ENCODE results near the gene PIGB.
"Not testable (repeated sequence)": the region's sequence is repeated elsewhere in the genome, so short reads cannot be mapped to it uniquely, and the experiment has no call there.

Gene PIGB

GRCh38 chr15:55302801-55303200 is 16.2 kb upstream of the PIGB start:
- DNase-seq, result not testable (repeated sequence)

- no peak for DNase-seq
These were observed 665 bp downstream of the PIGB start for GRCh38 chr15:55319537-55320237.

GRCh38 chr15:55320238-55320550 is 1.2 kb downstream of the PIGB start:
- DNase-seq, result no peak

DNA sequence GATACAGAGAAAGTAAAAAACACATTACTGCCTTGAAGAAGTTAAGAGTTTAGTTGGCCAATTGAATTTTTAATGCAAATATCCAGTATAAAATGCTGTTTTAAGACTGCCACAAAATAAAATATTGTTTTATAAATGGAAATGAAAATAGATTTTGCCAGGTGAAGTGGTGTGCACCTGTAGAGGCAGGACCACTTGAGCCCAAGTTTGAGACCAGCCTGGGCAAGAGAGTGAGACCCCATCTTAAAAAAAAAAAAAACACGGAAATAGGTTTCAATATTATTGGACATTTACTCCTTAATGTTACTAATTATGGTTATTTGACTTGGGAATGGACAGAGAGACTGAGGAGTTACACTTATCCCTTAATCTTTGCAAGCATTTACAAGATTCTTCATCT is 1.9 kb downstream of the PIGB start:
- DNase-seq, result no peak

- DNase-seq, result no peak
These were observed 3.4 kb downstream of the PIGB start for GRCh38 chr15:55322467-55322866.

DNA sequence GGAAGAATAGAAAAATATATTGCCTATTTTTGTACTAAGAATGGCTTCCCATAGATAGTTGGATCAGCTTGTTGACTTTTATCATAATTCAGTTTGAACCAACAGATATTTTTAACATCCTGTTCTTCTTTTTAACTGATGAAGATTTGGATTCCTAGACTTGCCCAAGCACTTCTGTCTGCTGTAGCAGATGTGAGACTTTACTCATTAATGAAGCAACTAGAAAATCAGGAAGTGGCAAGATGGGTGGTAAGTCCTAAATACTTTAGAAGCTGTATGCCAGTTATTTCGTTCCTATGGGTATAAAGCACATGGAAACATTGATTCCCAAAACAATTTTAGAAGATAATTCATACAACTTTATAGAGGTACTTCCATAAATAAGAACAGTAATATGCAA is 8.4 kb downstream of the PIGB start:
- no peak for DNase-seq

- DNase-seq, result no peak
These were observed 15.3 kb downstream of the PIGB start for GRCh38 chr15:55334371-55334770.

- DNase-seq, result no peak
These were observed 16.0 kb downstream of the PIGB start for GRCh38 chr15:55334997-55335396.

- no peak for DNase-seq
These were observed 18.1 kb downstream of the PIGB start for GRCh38 chr15:55337160-55337559.

DNA sequence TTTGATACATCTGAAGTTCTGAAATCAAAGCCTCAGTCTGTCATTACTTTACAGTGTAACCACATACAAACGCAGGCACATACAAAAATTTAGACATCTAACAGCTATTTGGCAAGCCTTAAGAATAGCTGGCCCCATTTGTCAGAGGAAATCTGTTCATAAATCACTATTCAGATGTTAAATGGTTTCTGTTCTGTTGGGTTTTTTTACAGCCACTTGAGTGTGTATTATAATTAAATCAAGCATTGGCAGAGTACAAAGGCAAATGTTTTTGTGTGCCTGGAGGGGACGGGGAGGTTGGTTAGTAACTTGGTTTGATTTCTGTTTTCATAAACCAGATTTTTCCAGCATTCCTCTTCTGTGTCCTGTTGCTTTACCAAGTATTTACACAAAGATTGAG is 24.1 kb downstream of the PIGB start:
- no peak for DNase-seq

GRCh38 chr15:55344206-55344605 is 25.2 kb downstream of the PIGB start:
- DNase-seq, result no peak

DNA sequence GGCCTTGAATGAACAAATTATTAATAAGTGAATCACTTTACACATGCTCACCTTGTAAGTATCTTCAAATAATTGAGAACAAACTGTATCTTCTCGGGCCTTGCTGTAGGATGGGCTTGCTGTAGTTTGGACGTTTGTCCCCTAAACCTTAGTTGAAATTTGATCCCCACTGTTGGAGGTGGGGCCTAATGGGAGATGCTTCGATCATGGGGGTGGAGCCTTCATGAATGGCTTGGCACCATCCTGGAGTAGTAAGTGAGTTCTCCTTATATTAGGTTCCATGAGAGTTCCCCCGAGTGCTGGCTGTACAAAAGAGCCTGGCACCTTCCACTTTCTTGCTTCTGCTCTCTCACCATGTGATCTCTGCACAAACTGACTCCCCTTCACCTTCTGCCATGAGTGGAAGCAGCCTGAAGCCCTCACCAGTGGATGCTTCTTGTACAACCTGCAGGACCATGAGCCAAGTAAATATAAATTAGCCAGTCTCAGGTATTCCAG is 29.3 kb downstream of the PIGB start:
- no peak for DNase-seq

GRCh38 chr15:55349282-55349681 is 30.3 kb downstream of the PIGB start:
- no peak for DNase-seq

- no peak for DNase-seq
These were observed 34.0 kb downstream of the PIGB start for GRCh38 chr15:55353025-55353424.

DNA sequence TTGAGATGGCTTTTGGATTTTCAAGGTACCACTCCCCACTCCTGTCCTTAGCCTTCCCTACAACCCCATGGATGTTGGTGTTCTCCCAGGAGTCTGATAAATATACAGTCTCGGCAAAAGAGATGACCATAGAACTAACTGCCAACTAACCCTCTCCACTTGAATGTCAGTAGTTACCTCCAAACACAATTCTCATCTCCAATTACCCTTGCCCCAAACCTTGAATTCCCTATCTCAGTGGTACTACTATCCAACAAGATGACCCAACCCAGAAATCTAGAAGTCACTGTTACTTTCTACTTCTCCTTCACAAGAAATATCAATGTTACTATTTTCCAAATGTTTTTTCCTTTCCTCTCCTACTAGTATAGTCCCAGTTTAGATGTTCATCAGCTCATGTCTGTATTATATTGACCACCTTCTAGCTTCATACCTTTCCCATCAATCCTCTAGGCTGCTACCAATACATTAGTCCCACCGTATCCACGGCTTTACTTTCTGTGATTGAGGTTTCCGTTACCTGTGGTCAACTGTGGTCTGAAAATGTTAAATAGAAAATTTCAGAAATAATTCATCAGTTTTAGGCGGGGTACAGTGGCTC is 38.1 kb downstream of the PIGB start:
- DNase-seq, result no peak

- DNase-seq, result no peak
These were observed 38.8 kb downstream of the PIGB start for GRCh38 chr15:55357774-55358173.

DNA sequence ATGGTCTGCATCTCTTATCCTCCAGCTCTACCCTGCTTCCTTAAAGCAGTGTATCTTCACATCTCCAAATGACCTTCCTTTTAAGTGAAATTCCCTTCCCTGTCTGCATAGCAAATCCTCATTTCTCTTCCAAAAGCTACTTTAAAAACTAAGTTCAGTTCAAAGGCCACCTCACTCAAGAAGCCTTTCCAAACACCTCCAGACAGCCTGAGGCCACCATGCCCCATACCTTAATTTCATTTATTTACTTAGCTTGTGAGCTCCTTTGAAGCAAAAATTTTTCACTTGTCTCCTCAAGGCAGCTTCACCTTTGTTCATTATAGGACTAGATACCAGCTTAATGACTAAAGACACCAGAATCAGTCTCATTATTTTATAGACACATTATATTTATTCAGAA is 39.4 kb downstream of the PIGB start:
- no peak for DNase-seq

DNA sequence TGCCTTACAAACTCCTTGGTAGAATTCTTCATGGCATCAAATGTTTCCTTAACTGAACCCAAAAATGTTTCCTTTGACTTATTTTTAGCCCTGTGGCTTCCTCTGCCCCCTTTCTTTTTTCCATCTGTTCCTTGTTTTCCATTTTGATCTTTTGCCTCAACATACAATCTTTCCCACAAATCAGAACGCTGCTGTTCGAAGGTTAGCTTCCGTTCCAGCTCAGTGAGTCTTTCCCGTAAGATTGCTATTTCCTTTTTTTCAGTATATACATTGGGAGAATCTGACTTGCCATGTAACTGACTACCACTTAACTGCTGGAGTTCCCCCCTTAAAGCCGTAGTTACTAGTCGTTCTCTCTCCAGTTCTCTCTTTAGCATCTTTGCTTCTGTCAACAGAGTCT is 41.2 kb downstream of the PIGB start:
- no peak for DNase-seq

DNA sequence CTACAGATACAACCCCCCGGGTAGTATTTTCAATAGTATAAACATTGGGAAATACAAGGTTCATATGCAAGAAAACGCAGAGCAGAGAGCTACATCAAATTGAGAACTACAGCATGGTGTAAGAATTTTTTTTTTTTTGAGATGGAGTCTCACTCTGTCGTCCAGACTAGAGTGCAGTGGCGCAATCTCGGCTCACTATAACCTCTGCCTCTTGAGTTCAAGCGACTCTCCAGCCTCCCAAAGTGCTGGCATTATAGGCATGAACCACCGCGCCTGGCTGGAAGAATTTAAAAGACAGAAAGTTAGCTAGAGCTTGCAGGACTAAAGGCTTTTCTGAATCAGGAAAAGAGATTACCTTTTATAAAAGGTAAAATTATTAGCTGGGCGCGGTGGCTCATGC is 42.0 kb downstream of the PIGB start:
- no peak for DNase-seq

DNA sequence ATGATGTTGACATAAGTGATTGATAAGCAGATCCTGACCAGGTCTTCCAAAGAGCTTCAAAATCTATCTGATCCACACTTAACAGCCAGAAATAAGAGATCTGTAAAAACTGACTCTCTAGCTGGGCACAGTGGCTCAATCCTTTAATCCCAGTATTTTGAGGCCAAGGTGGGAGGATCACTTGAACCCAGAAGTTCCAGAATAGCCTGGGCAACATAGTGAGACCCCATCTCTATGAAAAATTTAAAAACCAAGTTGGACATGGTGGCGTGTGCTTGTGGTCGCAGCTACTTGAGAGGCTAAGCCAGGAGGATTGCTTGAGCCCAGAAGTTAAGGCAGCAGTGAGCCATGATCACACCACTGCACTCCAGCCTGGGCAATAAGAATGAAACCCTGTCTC is 43.6 kb downstream of the PIGB start:
- DNase-seq, result no peak

DNA sequence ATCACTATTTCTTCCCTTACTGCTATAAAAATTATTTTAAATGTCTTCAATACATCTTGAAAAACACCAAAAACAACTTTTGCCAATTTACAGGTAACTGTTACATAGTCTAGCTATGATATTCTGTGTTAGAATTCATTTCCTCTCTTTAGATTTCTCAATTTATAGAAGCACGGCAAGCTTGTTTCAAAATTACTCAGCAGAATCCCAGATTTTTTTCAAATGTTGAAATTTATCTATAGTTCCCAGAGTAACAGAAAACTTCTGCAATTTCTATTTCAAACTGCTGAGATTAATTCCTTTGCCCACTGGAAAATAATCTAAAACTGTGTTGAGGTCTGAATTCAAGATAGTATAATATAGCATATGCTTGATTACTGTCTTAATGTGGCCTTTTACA is 48.0 kb downstream of the PIGB start:
- no peak for DNase-seq

DNA sequence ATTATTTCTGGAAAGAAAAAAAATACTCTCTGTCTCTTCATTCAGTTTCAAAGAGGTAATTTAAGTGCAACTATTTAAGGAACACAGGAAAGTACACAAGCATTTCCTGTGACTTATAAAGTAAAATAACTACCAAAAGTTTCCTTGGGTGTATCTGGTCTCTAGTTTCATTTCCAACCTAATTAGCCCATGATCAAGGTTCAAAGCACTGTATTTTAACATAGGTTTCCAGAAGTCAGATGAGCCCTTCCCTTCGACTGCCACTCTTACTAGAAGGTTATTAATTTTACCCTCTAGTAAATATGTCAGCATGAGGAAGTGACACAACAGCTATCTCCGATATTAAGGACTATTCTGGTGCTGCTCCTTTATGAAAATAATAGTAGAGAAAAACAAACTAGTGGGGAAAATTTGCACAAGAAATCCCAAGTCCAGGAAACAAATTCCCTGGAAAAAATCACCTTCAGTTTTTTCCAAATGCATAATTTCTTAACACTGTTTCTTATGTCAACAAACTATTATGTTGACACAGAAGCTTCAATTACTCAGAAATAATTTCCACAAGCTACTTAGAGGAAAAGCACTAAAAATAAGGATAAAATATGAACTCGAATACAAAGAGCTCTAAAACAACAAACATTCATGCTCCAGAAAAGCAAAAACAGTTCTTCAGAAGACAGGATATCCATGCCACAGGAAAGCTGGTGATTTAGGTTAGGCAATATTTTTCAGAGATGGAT is 53.8 kb downstream of the PIGB start:
- DNase-seq, result no peak

GRCh38 chr15:55379095-55379494 is 60.1 kb downstream of the PIGB start:
- DNase-seq, result no peak

- DNase-seq, result no peak
These were observed 62.6 kb downstream of the PIGB start for GRCh38 chr15:55381595-55381994.

Measured in NCI-H1436 treated with DMSO at 0.1 percent for 48 hours (cell line).